Measurements from ENCODE around the gene SPRN.

DNA sequence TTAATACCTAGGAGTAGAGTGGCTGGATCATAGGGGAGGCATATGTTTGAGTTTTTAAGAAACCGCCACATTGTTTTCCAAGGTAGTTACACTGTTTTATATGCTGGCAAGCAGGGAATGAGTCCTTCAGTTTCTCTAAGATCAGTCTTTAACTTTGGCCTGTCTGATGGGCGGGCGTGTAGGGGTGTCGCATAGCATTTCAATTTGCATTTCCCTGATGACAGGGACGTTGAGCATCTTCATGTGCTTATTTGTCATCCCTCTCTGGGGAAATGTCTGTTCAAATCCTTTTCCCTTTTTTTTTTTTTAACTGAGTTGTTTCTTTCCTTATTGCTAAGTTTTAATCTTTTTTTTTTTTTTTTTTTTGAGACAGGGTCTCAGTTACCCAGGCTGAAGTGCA is 20.6 kb downstream of the SPRN start:
- TF ChIP-seq POLR2AphosphoS5 (IDR thresholded peaks at IDR 0.05) = no peak
- TF ChIP-seq, protein P1, sequence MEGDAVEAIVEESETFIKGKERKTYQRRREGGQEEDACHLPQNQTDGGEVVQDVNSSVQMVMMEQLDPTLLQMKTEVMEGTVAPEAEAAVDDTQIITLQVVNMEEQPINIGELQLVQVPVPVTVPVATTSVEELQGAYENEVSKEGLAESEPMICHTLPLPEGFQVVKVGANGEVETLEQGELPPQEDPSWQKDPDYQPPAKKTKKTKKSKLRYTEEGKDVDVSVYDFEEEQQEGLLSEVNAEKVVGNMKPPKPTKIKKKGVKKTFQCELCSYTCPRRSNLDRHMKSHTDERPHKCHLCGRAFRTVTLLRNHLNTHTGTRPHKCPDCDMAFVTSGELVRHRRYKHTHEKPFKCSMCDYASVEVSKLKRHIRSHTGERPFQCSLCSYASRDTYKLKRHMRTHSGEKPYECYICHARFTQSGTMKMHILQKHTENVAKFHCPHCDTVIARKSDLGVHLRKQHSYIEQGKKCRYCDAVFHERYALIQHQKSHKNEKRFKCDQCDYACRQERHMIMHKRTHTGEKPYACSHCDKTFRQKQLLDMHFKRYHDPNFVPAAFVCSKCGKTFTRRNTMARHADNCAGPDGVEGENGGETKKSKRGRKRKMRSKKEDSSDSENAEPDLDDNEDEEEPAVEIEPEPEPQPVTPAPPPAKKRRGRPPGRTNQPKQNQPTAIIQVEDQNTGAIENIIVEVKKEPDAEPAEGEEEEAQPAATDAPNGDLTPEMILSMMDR (IDR thresholded peaks at IDR 0.05) = no peak
- TF ChIP-seq POLR2A (IDR thresholded peaks at IDR 0.05; ENCODE audit: low read depth) = no peak
